ENCODE data around the gene NRF1. TPM values are rescaled to one million over a fixed set of nuclear protein-coding genes. Genes with fewer than 3 reads are reported as not detected.
"Not testable (repeated sequence)": the region's sequence is repeated elsewhere in the genome, so short reads cannot be mapped to it uniquely, and the experiment has no call there.

Gene NRF1
- total RNA-seq = 10 to 100 TPM; 19.0 to 33.3 TPM
- 10 to 100 TPM in 1 of 2 donors, 1 to 10 TPM in 1; 6.9 to 10.6 TPM for polyA plus RNA-seq
- long read RNA-seq, donor 1, partial matches to known transcripts = 0 of 6 reads
- long read RNA-seq, donor 1, other reads (novel, unspliced or antisense) = 0 of 6 reads
- long read RNA-seq, donor 2 = 0 reads
- long read RNA-seq, donor 3, partial matches to known transcripts = 0 of 1 reads
- long read RNA-seq, donor 3, other reads (novel, unspliced or antisense) = 0 of 1 reads
- long read RNA-seq, donor 4 = 0 reads
- long read RNA-seq, donor 5, partial matches to known transcripts = 0 of 3 reads
- long read RNA-seq, donor 5, other reads (novel, unspliced or antisense) = 0 of 3 reads

DNA sequence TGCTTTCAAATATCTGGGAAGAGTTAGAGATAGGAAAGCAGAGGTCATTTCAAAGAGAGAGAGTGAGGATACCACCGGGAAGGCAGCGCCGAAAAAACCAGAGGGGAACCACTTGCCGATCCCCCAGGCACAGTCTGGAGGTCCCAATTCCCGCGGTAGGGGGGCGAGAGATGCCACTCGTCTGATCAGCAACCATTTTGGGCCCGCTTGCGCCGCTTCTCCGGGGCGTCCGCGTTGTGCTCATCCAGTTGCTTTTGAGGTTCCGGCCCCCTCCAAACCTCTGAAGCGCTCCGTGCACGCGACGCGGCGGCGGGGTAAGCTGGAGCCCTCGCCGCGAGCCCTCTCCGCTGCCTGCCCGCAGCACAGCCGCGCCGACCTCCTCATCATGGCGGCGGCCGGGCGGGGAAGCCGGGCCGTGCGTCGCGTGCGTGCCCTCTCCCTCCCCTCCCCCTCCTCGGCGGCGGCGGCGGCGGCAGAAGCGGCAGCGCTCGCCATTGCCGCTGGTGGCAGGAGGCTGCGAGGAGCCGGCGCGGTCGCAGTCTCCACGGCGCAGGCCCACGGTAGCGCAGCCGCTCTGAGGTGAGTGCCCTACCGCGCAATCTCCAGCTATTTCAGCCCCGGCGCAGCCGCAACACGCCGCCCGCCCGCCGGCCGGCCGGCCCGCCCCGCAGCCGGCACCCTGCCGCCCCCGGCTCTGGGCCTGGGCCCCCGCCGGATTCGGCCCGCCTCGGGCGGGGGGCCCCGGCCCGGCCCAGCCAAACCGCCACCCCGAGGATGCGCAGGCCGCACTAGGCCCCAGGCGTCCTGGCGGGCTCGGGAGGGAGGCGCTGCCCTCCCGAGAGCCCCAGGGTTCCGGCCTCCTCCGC, at the start of gene NRF1:
TSS of gene NRF1 (plus strand) at position 475 of the 866 bp plus-strand sequence. CDS start 45,632 bp downstream, outside the sequence.
- ATAC-seq (ENCODE audit: insufficient read depth, low FRiP score) (peak; percentile 94), DNase-seq (peak; percentile 92 to 96 (median 93))
- TF ChIP-seq, protein P1, sequence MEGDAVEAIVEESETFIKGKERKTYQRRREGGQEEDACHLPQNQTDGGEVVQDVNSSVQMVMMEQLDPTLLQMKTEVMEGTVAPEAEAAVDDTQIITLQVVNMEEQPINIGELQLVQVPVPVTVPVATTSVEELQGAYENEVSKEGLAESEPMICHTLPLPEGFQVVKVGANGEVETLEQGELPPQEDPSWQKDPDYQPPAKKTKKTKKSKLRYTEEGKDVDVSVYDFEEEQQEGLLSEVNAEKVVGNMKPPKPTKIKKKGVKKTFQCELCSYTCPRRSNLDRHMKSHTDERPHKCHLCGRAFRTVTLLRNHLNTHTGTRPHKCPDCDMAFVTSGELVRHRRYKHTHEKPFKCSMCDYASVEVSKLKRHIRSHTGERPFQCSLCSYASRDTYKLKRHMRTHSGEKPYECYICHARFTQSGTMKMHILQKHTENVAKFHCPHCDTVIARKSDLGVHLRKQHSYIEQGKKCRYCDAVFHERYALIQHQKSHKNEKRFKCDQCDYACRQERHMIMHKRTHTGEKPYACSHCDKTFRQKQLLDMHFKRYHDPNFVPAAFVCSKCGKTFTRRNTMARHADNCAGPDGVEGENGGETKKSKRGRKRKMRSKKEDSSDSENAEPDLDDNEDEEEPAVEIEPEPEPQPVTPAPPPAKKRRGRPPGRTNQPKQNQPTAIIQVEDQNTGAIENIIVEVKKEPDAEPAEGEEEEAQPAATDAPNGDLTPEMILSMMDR (IDR thresholded peaks at IDR 0.05; ENCODE audit: control extremely low read depth, extremely low read depth) = no peak
- Histone ChIP-seq H3K27ac (ENCODE audit: low read depth in 1 of 2, low read length in 1 of 2) (peak within 1 kb of the TSS; percentile 95 to 99), H3K4me3 (peak within 1 kb of the TSS; percentile 93), H3K4me1 (ENCODE audit: control insufficient read depth in 5 of 5, insufficient read depth in 5 of 5, low read length in 5 of 5) (peaks cover under 1 to 27% (median 7%) of the 10 kb centered on the region in 5 donors), H3K36me3 (ENCODE audit: control insufficient read depth in 4 of 4, insufficient read depth in 4 of 4, low read length in 4 of 4) (peaks cover 0 to 8% (median 0%) of the 10 kb centered on the region in 4 donors), H3K27me3 (ENCODE audit: control insufficient read depth in 3 of 3, insufficient read depth in 3 of 3, low read length in 2 of 3) (no peaks in the 10 kb centered on the region), H3K9me3 (ENCODE audit: control insufficient read depth in 4 of 4, insufficient read depth in 3 of 4, low read length in 3 of 4) (no peaks in the 10 kb centered on the region), H3K9ac (ENCODE audit: insufficient read depth in 1 of 2, low read length in 2 of 2) (peak within 1 kb of the TSS; percentile 91 to 98)
- WGBS, 2 donors = 0% methylated on average over 65 to 98 of the region's 98 CpGs

DNA sequence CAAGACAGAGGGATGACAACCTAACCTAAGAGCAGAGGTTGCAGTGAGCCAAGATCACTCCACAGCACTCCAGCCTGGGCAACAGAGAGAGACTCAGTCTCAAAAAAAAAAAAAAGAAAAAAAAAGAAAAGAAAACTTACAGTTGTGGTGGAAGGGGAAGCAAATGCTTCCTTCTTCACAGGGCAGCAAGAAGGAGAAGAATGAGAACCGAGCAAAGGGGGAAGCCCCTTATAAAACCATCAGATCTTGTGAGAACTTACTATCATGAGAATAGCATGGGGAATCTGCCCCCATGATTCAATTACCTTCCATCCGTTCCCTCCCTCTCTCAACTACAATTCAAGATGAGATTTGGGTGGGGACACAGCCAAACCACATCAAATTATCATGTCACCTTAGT, 45.2 kb upstream of the NRF1 start:
- H3K9me3 ChIP-seq (ENCODE audit: control insufficient read depth in 4 of 4, insufficient read depth in 3 of 4, low read length in 3 of 4); H3K4me3 ChIP-seq; H3K36me3 ChIP-seq (ENCODE audit: control insufficient read depth in 4 of 4, insufficient read depth in 4 of 4, low read length in 4 of 4); H3K4me1 ChIP-seq (ENCODE audit: control insufficient read depth in 5 of 5, insufficient read depth in 5 of 5, low read length in 5 of 5); H3K27ac ChIP-seq (ENCODE audit: low read depth in 1 of 2, low read length in 1 of 2); H3K27me3 ChIP-seq (ENCODE audit: control insufficient read depth in 3 of 3, insufficient read depth in 3 of 3, low read length in 2 of 3); DNase-seq; ATAC-seq (ENCODE audit: insufficient read depth, low FRiP score); H3K9ac ChIP-seq (ENCODE audit: insufficient read depth in 1 of 2, low read length in 2 of 2): not testable (repeated sequence)
- WGBS, 2 donors = 33 to 45% methylated on average over 2 of the region's 2 CpGs

DNA sequence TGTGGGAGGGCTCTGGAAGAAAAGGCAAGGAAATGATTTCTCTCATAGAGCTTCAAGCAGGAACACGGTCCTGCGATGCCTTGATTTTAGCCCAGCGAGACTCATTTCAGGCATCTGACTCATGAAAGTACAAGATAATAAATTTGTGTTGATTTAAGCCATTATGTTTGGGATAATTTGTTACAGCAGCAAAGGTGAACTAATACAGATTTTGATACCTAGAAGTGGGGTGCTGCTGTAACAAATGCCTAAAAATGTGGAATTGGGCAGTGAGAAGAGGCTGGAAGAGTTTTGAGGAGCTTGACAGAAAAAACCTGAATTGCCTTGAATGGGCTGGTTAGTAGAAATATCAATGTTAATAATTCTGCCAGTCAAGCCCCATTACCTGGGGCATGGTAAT, 44.1 kb upstream of the NRF1 start:
- TF ChIP-seq, protein P1 (IDR thresholded peaks at IDR 0.05; ENCODE audit: control extremely low read depth, extremely low read depth) = no peak
- Histone ChIP-seq H3K4me1 (ENCODE audit: control insufficient read depth in 5 of 5, insufficient read depth in 5 of 5, low read length in 5 of 5) (no peaks in the 10 kb centered on the region), H3K9me3 (ENCODE audit: control insufficient read depth in 4 of 4, insufficient read depth in 3 of 4, low read length in 3 of 4) (peaks cover 0 to 3% (median 1%) of the 10 kb centered on the region in 4 donors), H3K27me3 (ENCODE audit: control insufficient read depth in 3 of 3, insufficient read depth in 3 of 3, low read length in 2 of 3) (peaks cover 0 to 3% (median 0%) of the 10 kb centered on the region in 3 donors), H3K27ac (ENCODE audit: low read depth in 1 of 2, low read length in 1 of 2) (no peak overlapping the region), H3K4me3 (no peak overlapping the region), H3K36me3 (ENCODE audit: control insufficient read depth in 4 of 4, insufficient read depth in 4 of 4, low read length in 4 of 4) (no peaks in the 10 kb centered on the region), H3K9ac (ENCODE audit: insufficient read depth in 1 of 2, low read length in 2 of 2) (no peak overlapping the region)
- ATAC-seq (ENCODE audit: insufficient read depth, low FRiP score) = no peak
- WGBS, 2 donors = 95 to 99% methylated on average over 3 of the region's 3 CpGs
- DNase-seq = no peak

DNA sequence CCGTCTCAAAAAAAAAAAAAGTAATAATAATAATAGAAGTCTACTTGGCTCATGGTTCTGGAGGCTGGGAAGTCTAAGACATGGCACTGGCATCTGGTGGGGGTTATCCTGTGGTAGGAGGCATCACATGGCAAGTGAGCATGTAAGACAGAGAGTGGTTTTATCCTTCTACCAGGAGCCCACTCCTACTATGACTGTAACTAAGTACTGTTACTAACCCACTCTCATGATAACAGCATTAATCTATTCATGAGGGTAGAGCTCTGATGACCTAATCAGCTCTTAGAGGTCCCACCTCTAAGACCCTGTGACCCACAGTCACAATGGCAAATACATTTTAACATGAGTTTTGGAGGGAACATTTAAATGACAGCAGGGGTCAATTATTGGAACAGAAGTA, 43.3 kb upstream of the NRF1 start:
- WGBS, 2 donors = 55 to 100% methylated on average over 1 of the region's 1 CpG
- H3K4me1 ChIP-seq (ENCODE audit: control insufficient read depth in 5 of 5, insufficient read depth in 5 of 5, low read length in 5 of 5) = no peaks in the 10 kb centered on the region
- ATAC-seq (ENCODE audit: insufficient read depth, low FRiP score) (no peak), DNase-seq (no peak)
- H3K27ac ChIP-seq (ENCODE audit: low read depth in 1 of 2, low read length in 1 of 2) = no peak overlapping the region
- H3K9me3 ChIP-seq (ENCODE audit: control insufficient read depth in 4 of 4, insufficient read depth in 3 of 4, low read length in 3 of 4) = peaks cover 0 to 3% (median 1%) of the 10 kb centered on the region in 4 donors
- H3K36me3 ChIP-seq (ENCODE audit: control insufficient read depth in 4 of 4, insufficient read depth in 4 of 4, low read length in 4 of 4) = no peaks in the 10 kb centered on the region
- TF ChIP-seq, protein P1 (IDR thresholded peaks at IDR 0.05; ENCODE audit: control extremely low read depth, extremely low read depth) = no peak
- no peak overlapping the region for H3K4me3 ChIP-seq
- H3K9ac ChIP-seq (ENCODE audit: insufficient read depth in 1 of 2, low read length in 2 of 2) = no peak overlapping the region
- H3K27me3 ChIP-seq (ENCODE audit: control insufficient read depth in 3 of 3, insufficient read depth in 3 of 3, low read length in 2 of 3) = peaks cover 0 to 3% (median 0%) of the 10 kb centered on the region in 3 donors

All from lung (tissue), 16 donors.